DMS 273 (cell line): ENCODE results near the gene BCKDHB.

Experiments used
- DNase-seq: peaks from one replicate; lab custom pipeline; 2025; ENCODE audit not compliant: unreplicated experiment; lab: John Stamatoyannopoulos, UW

The BCKDHB gene

DNA sequence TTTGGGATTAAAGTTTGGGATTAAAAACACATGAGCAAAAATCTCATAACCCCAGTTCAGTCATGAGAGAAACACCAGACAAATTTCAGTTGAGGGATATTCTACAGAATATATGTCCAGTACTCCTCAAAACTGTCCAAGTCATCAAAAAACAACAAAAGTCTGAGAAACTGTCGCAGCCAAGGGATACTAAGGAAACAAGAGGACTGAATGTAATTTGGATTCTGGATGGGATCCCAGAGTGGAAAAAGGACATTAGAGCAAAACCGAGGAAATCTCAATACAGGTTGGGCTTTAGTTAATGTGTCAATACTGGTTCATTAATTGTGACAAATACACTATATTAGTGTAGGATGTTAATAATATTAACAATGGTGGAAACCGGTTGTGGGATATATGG is 219.3 kb downstream of the BCKDHB start:
- no peak for DNase-seq

DNA sequence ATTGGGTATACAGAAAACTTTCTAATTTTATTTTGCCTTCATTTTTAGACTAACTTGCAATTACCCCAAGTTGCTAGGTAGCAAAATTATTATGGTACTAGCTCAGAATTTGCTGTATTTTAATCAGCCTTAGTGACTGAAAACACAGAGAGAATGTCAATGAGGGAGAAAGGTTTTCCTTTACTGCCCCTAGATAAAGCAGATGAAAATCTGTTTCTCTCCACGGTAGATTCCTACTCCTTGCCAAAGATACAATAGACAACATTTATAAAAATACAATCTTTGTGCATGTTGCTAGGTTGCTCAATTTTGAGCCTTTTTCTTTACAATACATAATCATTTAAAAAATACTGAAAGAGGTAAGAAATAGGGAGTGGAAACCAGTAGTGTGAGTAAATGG is 222.2 kb downstream of the BCKDHB start:
- no peak for DNase-seq

DNA sequence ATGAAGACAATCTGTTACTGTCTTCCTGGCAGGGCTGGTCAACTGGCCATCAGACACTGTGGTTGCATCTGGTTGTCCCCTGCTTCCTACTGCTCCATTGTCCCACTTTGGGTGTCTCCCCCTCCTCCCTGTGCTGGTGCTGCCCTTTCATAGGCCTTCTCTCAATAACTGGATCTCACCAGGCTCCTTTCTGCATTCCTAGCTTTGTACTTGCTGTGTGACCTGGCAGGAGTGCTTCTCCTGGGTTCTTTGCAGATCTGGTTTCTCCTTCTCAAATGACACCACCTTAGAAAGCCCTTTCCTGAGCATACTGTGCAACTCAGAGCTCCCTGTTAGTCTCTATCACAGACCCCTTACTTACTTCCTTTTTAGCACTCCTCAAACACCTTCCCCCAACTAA is 223.0 kb downstream of the BCKDHB start:
- peak; percentile 11 for DNase-seq

DNA sequence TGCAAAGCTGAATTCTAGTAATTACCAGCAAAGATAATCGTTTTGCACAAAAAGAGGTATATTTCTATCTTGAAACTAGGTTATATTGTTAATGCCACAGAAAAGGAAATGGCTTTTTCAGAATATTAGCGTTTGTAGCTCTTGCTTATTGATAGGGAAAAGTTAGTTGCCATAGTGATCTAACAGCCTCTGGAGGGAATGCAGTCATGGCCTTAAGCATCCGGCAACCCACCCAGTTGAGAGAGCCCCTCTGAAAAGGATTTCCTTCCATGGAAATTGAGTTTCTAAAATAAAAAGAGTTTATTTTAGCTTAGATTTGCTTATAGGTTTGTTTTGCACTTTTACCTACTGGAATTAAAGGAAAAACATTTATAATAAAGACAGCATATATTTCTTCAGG is 224.5 kb downstream of the BCKDHB start:
- DNase-seq, result no peak

DNA sequence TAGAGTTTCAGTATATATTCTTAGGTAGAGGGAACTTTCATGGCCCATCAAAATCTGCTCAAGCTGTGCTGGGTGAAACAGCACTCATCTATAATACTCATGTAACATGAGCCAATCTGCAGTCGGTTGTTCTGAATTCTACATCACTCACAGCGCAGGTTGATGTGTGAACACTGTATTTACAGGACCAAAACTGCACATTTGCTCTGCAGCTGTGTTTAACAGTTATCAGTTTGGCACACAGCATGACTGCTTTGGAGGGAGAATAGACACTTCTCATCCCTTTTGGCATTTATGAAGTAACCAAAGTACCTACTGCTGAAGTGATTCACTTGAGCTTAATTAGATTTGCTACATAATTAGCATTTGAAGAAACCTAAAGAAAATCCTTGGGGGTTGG is 225.1 kb downstream of the BCKDHB start:
- DNase-seq, result peak; percentile 68

DNA sequence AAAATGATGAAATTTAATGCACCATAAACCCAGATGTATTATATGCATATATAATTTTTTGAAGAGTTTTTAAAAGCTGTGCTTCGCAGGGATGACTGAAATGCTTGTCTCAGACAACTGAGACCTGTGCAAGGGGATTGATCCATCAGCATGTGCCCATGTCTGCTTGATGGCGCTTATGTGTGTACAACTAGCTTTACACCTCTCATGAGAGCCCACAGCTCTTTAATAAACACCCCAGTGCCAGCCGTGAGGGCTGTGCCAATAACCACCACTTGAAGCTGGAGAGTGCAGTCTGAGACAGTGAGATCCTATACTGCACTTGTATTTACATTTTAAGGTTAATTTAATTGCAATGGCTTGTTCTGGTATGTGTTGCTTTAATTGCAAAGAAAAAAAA is 225.5 kb downstream of the BCKDHB start:
- peak; percentile 71 for DNase-seq

DNA sequence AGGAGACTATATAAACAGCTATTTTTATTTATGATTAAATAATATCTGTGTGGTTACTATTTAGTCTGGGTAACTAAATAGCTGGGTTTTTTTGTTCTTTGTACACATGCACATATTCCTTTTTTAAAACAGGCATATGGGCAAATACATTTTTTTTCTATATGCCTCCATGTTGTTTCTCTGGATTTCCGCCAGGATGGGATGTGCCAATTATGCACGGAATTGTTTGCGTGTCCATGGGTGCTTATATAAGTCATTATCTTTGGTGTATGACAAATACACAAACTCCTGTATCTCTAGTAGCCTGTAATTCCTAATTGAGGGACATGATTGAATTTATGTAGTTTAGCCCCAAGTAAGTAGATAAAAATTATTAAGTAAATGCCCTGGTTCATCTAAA is 226.9 kb downstream of the BCKDHB start:
- DNase-seq, result peak; percentile 72

DNA sequence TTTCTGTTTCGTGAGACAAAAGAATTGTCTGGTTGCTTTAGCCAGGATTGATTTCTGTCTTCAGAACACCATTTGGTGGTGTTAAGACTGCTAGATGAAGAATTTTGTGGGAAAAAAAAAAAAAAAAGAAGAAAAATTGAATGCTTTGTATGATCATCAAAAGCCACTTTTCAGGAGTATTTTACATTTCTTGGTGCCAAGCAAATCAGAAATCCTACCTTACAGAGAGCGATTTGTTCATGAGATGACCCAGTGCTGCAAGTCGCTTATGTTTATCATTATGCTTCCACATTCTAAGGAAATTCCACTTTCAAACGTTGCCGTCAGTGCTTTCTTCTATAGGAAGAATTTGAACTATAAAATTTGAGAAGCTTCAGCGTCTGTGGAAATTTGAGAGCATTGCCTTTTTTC is 228.7 kb downstream of the BCKDHB start:
- DNase-seq, result peak; percentile 64

DNA sequence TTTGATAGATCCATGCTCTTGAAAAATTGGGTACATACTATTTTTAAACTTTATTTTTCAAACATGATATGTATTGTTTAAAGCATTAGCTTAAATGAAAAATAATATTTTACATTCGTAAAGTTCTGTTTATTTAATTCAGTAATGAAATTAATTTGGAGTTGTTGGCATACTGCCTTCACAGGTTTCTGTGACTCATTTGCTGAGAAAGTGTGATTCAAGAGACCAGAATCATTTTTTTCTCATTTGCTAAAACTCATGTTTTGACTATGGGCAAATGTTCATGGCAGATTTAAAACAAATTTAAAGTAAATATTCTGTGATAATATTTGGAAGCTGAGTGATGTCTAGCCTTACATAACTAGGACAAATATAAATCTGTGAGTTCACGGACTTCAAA is 230.4 kb downstream of the BCKDHB start:
- peak; percentile 49 for DNase-seq

DNA sequence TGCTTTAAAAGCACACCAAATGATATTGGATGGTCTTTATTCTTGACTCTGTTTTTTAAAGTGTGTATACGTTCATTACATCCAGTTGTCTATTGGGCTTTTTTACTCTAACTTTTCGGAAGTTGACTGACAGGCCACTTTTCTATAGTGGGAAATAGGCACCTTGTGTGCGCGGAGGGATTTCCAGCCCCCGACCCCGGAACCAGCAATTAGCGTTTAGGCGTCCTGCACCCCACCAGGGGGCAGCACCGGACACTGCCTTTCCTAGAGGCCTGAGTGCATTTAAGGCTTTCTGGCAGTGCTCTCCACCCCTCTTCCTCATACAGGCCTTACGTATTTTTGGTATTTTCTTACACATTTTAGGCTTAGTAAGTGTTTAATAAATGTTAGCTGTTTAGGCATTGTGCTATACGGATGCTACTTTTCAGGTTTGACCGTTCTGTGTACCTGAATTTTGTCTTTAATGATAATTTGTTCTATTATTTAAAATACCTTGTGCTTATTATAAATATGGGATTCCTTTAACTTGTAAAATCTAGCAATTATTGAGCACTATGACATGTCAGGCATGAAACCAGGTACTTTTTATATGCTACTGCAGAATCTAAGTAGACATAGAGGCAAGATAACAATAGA is 231.8 kb downstream of the BCKDHB start:
- peak; percentile 96 for DNase-seq

DNA sequence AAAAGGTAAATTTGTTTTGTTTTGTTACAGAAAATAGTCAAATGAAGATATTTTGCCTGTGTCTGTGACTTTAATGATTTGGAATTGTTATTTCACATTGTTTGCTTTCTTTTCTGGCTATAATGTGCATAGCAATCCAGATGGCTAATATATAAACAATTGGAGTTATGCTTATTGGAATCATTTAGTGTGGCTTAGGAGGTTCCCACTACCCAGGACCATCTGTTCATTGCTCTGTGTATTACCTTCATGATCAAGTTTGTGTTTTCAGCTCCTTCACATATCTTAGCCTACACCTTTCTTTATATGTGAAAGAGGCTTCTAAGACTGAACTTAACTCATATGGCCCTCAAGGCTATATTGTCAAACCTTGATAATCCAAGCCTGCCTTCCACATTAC is 232.9 kb downstream of the BCKDHB start:
- DNase-seq, result peak; percentile 80

DNA sequence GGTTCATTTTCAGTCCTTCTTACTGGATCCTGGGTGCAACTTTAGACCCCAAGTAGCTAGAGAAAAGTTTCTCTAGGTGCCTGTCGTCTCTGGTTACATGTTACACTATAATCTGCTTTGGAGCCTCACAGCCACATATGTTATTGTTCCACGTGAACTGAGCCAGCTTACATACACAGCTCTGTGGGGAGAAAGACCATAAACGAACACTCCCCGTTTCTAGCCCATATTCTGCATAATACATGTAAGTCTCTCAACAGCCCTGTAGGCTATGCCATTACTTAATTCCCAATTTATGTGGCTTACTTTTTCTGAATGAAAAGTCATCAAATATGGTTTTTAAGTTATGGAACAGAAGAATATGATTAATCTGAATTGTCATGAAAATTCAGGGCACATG is 233.8 kb downstream of the BCKDHB start:
- peak; percentile 82 for DNase-seq

DNA sequence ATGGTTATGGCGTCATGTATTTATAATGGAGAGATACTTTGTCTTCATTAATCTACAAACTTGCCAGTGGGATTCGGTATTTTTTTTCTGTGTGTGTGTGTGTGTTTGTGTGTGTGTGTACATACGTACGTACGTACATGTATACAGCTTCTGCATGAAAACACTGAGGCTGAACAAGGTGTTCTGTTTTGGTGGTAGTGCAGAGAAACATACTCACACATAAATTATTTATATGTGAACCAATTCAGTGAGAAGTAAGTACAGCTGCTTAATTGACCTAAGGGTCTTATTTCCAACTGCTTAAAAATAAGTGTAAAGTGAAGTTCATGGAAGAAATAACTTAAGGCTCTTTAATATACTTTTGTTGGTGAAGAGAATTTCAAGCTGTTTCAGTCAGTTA is 234.2 kb downstream of the BCKDHB start:
- DNase-seq, result peak; percentile 47

DNA sequence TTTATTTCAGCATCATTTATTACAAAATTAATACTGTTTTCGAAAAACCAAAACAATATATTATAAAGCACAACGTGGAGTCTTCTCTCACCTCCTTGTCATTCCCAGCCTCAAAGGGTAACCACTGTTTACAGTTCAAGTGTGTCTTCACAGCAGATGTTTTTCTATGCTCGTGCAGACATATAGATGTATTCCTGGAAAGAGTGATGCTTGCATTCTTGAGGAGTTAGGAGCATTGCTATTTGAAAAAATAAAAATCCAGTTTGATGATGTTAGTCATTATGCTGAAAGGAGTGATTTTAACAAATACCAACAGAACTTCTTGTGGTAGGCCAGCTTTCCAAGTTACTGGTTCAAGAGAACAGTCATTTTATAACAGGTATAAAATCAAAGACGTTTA is 234.9 kb downstream of the BCKDHB start:
- peak; percentile 44 for DNase-seq

DNA sequence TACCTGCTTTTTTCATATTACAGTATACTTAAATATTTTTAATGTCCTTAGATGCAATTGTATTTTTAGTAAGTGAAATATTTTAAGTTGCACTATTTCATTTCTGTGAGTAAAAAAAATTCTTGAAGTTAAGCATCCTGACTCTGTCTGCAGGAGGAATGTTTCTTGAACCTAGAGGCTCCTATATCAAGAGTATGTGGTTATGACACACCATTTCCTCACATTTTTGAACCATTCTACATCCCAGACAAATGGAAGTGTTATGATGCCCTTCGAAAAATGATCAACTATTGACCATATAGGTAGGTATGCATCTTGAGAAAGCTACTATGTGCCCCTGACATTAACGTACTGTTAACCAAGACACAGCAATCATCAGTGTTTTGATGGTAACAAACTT is 237.0 kb downstream of the BCKDHB start:
- DNase-seq, result no peak

DNA sequence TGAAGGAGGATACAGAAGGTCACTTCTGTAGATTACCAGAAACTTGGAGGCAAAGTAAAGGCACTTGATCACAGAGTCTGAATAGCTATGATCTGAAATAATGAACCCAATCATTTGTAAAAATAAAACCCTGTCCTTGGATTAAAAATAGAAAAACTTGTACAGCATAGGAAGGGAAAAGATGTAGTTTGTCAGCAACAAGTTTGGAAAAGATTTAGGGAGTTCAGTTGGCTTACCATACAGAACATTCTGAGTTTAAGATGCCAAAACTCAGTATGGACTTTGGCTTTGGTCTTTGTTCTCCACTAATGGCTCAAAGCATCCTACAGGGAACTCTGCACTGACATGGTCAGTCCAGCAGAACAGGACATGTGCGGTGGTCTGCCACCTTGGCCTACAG is 240.6 kb downstream of the BCKDHB start:
- DNase-seq, result no peak

DNA sequence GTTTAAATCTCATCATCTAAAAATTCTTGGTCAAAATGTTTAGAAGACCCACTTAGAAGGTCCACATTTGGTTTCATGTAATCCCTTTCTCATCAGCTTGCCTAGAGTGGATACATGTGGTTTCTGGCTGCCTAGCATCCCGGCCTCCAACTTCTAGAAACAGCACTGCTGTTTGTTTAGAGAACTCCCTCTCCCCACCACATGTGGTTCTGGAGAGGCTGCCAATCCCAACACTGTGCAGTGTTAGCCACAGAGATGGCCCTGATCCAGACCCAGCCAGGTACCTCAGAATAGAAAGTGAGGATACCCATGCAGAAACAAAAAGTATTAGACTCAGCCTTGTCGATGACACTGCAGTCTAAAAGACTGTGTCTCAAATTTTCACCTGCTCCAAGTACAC is 241.8 kb downstream of the BCKDHB start:
- peak; percentile 62 for DNase-seq

DNA sequence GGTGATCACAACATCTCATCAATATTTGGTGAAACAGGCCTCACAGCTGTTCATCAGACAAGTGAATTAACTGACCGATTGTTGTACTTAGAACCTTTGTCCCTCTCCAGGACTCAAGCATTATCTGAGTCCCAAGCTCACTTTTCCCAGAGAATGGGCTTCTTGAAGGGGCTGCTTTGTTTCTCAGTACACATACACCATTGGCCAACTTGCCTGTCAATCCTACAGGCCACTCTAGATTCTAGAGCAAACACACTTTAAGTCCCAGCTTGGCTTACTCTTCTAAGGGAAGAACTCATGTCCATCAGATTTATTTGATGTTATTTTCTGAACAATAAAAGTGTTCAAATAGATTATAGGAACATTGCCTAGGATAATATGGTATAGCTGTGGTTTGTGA is 249.5 kb downstream of the BCKDHB start:
- peak; percentile 31 for DNase-seq

DNA sequence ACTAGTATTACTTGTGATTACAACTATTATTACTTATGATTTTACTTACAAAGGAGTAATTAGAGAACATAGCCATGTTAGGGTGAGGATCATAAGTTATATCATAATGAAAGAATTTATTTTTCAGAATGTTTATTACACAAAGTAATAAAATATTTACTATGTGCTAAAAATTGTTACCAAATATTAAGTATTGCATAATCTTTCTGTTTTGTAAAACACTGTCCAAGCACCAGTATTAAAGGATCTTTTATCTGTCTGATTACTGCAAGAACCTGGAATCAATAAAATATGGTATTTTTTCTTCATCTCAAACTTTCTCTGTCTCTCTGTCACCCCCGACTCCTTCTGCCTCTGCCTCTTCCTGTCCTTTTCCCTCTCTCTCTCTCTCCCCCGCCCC is 250.1 kb downstream of the BCKDHB start:
- DNase-seq, result no peak

DNA sequence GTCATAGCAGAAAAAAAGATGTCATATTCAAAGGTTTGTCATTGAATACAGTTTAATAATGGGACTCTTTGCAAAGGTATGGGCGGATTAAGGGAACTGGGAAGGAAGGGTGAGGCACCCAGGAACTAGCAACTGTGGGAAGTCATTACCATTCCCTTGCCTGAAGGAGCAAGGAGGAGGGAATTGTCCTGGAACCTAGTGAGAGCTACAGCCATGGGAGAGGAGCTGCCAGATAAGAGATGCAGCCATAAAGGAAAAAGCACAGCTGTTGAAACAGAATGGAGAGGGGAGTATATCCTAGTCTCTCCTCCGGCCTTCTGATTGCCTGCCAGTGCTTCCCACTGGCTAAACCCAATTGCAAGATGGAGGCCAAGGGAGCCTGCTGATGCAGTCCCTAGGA is 250.6 kb downstream of the BCKDHB start:
- peak; percentile 61 for DNase-seq

DNA sequence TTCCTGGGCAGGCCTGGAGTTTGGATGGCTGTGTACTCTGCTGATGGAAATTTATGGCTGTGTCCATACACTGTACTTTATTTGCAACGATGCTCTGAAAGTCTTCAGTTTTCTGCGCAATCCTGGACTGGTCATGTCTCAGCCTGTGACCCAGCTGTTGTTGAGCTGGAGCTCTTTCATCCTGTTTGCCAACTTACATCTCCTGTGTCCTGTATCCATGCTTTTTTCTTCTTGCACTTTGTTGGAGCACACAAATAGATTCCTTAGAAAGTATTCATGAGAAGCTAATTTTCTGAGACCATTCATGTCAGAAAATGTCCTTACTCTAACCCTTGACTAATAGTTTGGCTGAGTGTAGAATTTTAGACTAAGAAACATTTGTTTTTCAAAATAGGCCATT is 251.2 kb downstream of the BCKDHB start:
- no peak for DNase-seq

DNA sequence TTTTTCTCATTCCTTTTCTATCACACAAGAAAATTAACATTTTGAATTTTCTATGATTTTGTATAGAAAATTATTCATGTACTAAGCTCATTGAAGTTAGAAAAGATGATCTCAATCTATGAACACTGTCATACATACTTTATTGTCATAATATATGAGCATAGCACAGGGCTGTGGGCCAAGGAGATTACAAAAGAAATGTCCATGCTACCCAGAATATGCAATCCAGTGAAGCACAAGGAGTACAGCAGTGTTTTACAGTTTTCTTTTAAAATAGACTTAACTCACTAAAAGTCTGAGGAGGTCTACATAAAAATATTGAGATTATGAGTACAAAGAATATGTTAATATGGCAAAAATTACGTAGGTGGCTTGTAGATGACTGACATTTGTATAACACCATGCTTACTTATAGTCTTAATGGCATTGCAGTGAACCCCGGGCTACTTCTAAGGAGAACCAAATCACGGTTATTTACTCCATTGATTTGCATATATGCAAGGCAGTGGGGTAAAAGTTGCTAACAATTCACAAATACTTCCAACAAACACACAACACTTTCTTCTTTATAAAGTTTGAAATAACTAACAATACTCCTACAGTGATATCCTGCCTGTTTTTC is 257.1 kb downstream of the BCKDHB start:
- DNase-seq, result no peak

DNA sequence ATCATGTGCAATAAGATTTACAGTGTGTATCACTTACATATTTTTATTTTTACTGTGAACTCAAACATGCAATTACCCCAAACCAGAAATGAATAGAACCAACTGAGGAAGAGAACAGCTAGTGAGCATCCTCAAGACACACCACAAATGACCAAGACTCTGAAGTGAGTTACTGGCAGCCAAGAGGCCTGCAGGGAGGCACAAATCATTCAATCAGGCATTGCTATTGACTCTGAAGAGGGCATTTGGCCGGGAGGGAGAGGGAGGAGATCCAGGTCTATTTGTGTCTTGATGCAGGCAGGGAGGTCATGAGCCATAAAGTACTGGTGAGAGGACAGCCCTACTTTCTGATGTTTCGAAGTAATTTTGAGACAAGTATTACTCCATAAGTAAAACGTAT is 257.7 kb downstream of the BCKDHB start:
- no peak for DNase-seq
